Measurements from ENCODE around the gene MYH10.

MYH10 gene

DNA sequence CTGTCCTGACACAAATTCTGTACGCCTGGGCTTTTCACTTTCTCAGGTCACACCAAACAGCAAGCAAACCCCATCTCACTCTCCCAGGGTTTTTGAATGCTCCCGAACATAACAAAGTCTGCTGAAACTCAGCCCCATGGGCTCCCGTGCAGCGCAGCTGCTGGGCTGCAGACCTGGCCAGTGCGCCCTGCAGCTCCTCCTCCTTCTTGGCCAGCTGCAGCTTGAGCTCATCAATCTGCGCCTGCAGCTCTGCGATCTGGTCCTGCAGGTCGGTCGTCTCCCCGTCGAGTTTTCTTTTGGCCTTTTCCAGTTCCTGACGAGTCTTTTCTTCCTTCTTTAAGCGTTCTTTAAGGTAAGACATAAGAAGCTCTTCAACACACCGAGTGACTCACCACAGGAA is 124.4 kb downstream of the MYH10 start:
- ATAC-seq (ENCODE audit: low read depth) (no peak), DNase-seq (ENCODE audit: low spot score) (no peak)
- Histone ChIP-seq H3K9me3 (ENCODE audit: severe bottlenecking) (no peaks in the 10 kb centered on the region), H3K27me3 (ENCODE audit: insufficient read depth, poor library complexity, severe bottlenecking) (no peaks in the 10 kb centered on the region), H3K4me1 (ENCODE audit: insufficient read depth, poor library complexity, severe bottlenecking) (no peaks in the 10 kb centered on the region), H3K4me3 (ENCODE audit: severe bottlenecking) (no peak overlapping the region), H3K27ac (ENCODE audit: poor library complexity, severe bottlenecking) (no peak overlapping the region), H3K36me3 (ENCODE audit: low read depth) (peaks cover 60% of the 10 kb centered on the region)
- TF ChIP-seq, protein P1, sequence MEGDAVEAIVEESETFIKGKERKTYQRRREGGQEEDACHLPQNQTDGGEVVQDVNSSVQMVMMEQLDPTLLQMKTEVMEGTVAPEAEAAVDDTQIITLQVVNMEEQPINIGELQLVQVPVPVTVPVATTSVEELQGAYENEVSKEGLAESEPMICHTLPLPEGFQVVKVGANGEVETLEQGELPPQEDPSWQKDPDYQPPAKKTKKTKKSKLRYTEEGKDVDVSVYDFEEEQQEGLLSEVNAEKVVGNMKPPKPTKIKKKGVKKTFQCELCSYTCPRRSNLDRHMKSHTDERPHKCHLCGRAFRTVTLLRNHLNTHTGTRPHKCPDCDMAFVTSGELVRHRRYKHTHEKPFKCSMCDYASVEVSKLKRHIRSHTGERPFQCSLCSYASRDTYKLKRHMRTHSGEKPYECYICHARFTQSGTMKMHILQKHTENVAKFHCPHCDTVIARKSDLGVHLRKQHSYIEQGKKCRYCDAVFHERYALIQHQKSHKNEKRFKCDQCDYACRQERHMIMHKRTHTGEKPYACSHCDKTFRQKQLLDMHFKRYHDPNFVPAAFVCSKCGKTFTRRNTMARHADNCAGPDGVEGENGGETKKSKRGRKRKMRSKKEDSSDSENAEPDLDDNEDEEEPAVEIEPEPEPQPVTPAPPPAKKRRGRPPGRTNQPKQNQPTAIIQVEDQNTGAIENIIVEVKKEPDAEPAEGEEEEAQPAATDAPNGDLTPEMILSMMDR (IDR thresholded peaks at IDR 0.05; ENCODE audit: poor library complexity, severe bottlenecking): no peak

DNA sequence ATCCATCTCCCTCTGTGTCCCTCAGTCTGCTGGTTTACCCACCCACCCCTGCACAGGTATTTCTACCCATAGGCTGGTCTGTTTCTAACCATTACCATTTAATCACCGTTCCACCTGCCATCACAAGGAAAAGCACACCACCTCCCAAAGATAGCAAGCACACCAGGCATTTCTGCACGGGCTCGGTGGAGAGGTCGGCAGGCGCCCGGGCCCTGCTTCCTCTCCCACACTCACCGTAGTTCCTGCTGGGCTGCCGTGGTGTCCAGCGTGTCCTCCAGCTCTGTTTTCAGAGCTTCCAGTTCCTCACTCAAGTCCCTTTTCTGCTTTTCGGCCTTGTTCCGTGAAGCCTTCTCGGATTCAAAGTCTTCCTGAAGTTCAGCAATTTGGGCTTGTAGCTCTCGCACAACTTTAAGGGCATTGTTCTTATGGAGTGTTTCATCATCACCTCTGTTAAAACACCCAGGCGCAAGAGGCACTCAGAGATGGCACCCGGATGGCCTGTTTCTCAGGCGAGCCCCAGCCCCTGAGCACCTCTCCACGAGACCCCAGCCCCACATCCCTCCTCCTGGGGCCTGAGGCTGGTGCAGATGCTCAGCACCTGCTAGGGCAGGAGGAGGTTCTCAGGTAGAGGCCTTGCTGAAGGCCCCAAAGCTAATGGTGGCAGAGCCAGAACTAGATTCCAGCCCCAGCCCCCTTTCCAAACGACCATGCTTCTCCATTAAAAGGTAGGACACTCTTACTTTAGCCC is 125.9 kb downstream of the MYH10 start:
- DNase-seq (ENCODE audit: low spot score): no peak
- Histone ChIP-seq H3K4me3 (ENCODE audit: severe bottlenecking) (no peak overlapping the region), H3K9me3 (ENCODE audit: severe bottlenecking) (no peaks in the 10 kb centered on the region), H3K4me1 (ENCODE audit: insufficient read depth, poor library complexity, severe bottlenecking) (no peaks in the 10 kb centered on the region), H3K27ac (ENCODE audit: poor library complexity, severe bottlenecking) (no peak overlapping the region), H3K36me3 (ENCODE audit: low read depth) (peaks cover 54% of the 10 kb centered on the region), H3K27me3 (ENCODE audit: insufficient read depth, poor library complexity, severe bottlenecking) (no peaks in the 10 kb centered on the region)
- TF ChIP-seq, protein P1 (IDR thresholded peaks at IDR 0.05; ENCODE audit: poor library complexity, severe bottlenecking): no peak
- no peak for ATAC-seq (ENCODE audit: low read depth)

DNA sequence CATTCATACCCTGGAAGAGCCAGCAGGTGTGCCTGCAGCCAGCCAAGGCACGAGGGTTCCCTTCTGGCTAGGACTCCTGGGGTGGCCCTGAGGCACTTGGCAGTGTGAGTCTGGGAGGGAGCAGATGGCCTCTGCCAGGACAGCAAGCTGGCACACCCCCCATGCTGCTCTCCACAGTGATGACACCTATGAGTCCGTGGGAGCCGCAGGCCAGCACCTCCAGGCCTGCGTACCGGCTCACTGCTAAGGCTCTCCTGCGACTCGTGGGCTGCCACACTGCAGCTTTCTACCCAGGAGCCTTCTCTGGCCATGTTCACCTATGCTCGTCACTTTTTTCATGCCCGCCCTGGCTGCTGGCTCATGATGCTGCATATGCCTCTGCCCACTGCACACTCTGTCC is 126.7 kb downstream of the MYH10 start:
- Histone ChIP-seq H3K9me3 (ENCODE audit: severe bottlenecking) (no peaks in the 10 kb centered on the region), H3K4me3 (ENCODE audit: severe bottlenecking) (no peak overlapping the region), H3K36me3 (ENCODE audit: low read depth) (peaks cover 55% of the 10 kb centered on the region), H3K4me1 (ENCODE audit: insufficient read depth, poor library complexity, severe bottlenecking) (no peaks in the 10 kb centered on the region), H3K27ac (ENCODE audit: poor library complexity, severe bottlenecking) (no peak overlapping the region), H3K27me3 (ENCODE audit: insufficient read depth, poor library complexity, severe bottlenecking) (no peaks in the 10 kb centered on the region)
- DNase-seq (ENCODE audit: low spot score): no peak
- TF ChIP-seq, protein P1 (IDR thresholded peaks at IDR 0.05; ENCODE audit: poor library complexity, severe bottlenecking): no peak
- no peak for ATAC-seq (ENCODE audit: low read depth)

DNA sequence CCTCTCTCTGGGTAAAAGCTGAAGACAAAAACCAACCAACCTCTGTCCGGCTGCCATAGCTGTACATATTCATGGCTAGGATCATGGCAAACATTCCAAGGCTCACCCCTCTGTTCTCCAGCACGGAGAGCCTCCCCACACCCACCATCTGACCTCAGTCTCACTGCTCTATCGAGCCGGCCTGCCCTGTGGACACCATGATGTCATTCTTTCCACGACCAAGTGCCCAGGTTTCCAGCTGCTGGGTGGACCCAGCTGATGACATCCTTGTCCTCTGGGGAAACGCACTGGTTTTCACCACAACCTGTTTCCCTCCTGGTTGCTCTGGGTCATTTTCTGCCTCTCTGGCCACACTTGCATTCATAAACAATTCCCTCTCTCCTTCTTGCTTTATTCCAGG is 127.2 kb downstream of the MYH10 start:
- no peak for ATAC-seq (ENCODE audit: low read depth)
- Histone ChIP-seq H3K4me3 (ENCODE audit: severe bottlenecking) (no peak overlapping the region), H3K36me3 (ENCODE audit: low read depth) (peaks cover 55% of the 10 kb centered on the region), H3K27me3 (ENCODE audit: insufficient read depth, poor library complexity, severe bottlenecking) (no peaks in the 10 kb centered on the region), H3K4me1 (ENCODE audit: insufficient read depth, poor library complexity, severe bottlenecking) (no peaks in the 10 kb centered on the region), H3K27ac (ENCODE audit: poor library complexity, severe bottlenecking) (no peak overlapping the region), H3K9me3 (ENCODE audit: severe bottlenecking) (no peaks in the 10 kb centered on the region)
- no peak for DNase-seq (ENCODE audit: low spot score)
- TF ChIP-seq, protein P1 (IDR thresholded peaks at IDR 0.05; ENCODE audit: poor library complexity, severe bottlenecking): no peak

DNA sequence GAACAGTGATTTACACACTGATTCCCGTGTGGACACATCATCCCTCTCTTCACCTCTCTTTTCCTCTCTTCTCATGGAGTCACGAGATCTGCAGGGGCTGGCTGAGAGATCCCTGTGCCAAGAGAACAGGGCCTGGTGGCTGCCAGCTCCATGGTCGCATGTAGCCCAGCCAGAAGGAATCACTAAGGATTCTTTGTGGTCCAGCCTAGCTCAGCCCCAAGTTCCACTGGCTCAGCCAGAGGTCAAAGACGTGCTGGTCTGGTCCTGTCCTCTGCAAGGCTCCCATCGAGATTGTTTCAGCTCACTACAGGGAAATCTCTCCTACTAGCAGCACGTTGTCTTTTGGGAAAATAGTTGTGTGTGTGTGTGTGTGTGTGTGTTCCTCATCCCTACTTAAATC is 128.4 kb downstream of the MYH10 start:
- no peak for ATAC-seq (ENCODE audit: low read depth)
- no peak overlapping the region for H3K4me3 ChIP-seq (ENCODE audit: severe bottlenecking)
- no peaks in the 10 kb centered on the region for H3K4me1 ChIP-seq (ENCODE audit: insufficient read depth, poor library complexity, severe bottlenecking)
- peaks cover 53% of the 10 kb centered on the region for H3K36me3 ChIP-seq (ENCODE audit: low read depth)
- no peak overlapping the region for H3K27ac ChIP-seq (ENCODE audit: poor library complexity, severe bottlenecking)
- TF ChIP-seq, protein P1 (IDR thresholded peaks at IDR 0.05; ENCODE audit: poor library complexity, severe bottlenecking): no peak
- no peak for DNase-seq (ENCODE audit: low spot score)
- H3K27me3 ChIP-seq (ENCODE audit: insufficient read depth, poor library complexity, severe bottlenecking): no peaks in the 10 kb centered on the region
- no peaks in the 10 kb centered on the region for H3K9me3 ChIP-seq (ENCODE audit: severe bottlenecking)

Measured in RWPE2 (cell line).